ENCODE data around the gene APBA1. TPM values are rescaled to one million over a fixed set of nuclear protein-coding genes. Genes with fewer than 3 reads are reported as not detected.

The APBA1 gene
- total and polyA plus RNA-seq, 2 donors (not counting 3 experiments of a cell fraction or from before 2014, with no cell fraction given) = 6.1 to 11.3 TPM

GRCh38 chr9:69672596-69673310, 582 bp upstream of the APBA1 start:
- dilution Hi-C loops (cut with MboI; ENCODE audit: extremely low pct_ligation_motif_present, low sequenced_read_pairs) (no loop called here), intact Hi-C loops (cut with micrococcal nuclease) (loop anchor here (1.0 to 10.0 kb wide), 11 partner anchors 67 to 742 kb away; partner anchors contain the start of gene KLF9)
- H3K4me1 ChIP-seq (ENCODE audit: control insufficient read depth, extremely low read depth, insufficient read depth, low read length) = peaks cover 36% of the 10 kb centered on the region
- ChIA-PET POLR2A (interaction anchor here (0.6 to 0.8 kb wide), 2 partner anchors 171 to 672 kb away, joined by 3 to 4 read pairs; no protein-coding TSS in a partner anchor), CTCF (interaction anchor here (0.6 to 4.2 kb wide), 74 partner anchors 8 to 930 kb away, joined by 3 to 52 read pairs (median 4); partner anchors contain the start of gene PTAR1)
- no peaks in the 10 kb centered on the region for H3K36me3 ChIP-seq (ENCODE audit: control insufficient read depth in 2 of 2, extremely low read depth in 1 of 2, insufficient read depth in 2 of 2, low read length in 2 of 2)
- peak overlapping the region; percentile 49 to 69 (median 64) for H3K4me3 ChIP-seq (replicated peaks in 1 of 3; ENCODE audit: insufficient read depth in 1 of 3, low read depth in 1 of 3, low read length in 3 of 3)
- H3K9me1 ChIP-seq (replicated peaks; ENCODE audit: control insufficient read depth, extremely low read depth, insufficient read depth, low read length) = no peaks in the 10 kb centered on the region
- TF ChIP-seq JUN (IDR thresholded peaks at IDR 0.05; ENCODE audit: borderline replicate concordance, insufficient read depth, insufficient read length, low read depth) (no peak), CTCF (IDR thresholded peaks at IDR 0.05; ENCODE audit: extremely low read depth in 1 of 2, insufficient read depth in 1 of 2, low read depth in 1 of 2, low read length in 2 of 2) (peak; percentile 91 to 94)
- H3K27ac ChIP-seq (ENCODE audit: insufficient read depth, low read depth, low read length) = peak overlapping the region; percentile 30
- FAIRE-seq (peak; percentile 94), DNase-seq (ENCODE audit: low read depth, low spot score) (peak; percentile 83)
- H4K20me1 ChIP-seq (replicated peaks; ENCODE audit: control insufficient read depth, extremely low read depth, insufficient read depth, low read length) = no peaks in the 10 kb centered on the region
- H3K79me2 ChIP-seq (ENCODE audit: control insufficient read depth, insufficient read depth, low read length) = no peaks in the 10 kb centered on the region
- no peaks in the 10 kb centered on the region for H3K9me3 ChIP-seq (replicated peaks; ENCODE audit: control insufficient read depth, insufficient read depth, low read length)
- peak overlapping the region; percentile 97 for H2AFZ ChIP-seq (ENCODE audit: low read depth, low read length)
- H3K27me3 ChIP-seq (ENCODE audit: control insufficient read depth in 2 of 2, insufficient read depth in 2 of 2, low read length in 2 of 2) = peaks cover 17% of the 10 kb centered on the region in 2 experiments
- peak overlapping the region; percentile 46 for H3K9ac ChIP-seq (replicated peaks; ENCODE audit: extremely low read depth, insufficient read depth, low read length)
- H3K4me2 ChIP-seq (ENCODE audit: insufficient read depth, low read length) = peak overlapping the region; percentile 58
- BruUV-seq (replicated peaks) = no TSS peak

GRCh38 chr9:69671311-69671878, 776 bp downstream of the APBA1 start:
- dilution Hi-C loops (cut with MboI; ENCODE audit: extremely low pct_ligation_motif_present, low sequenced_read_pairs) = no loop called here
- intact Hi-C loops (cut with micrococcal nuclease) = loop anchor here (5.0 to 10.0 kb wide), 4 partner anchors 119 to 743 kb away; partner anchors contain the start of gene KLF9
- DNase-seq (ENCODE audit: low read depth, low spot score) (no peak), FAIRE-seq (no peak)
- ChIA-PET POLR2A (no interaction called here), CTCF (interaction anchor here (0.8 to 4.2 kb wide), 22 partner anchors 9 to 442 kb away, joined by 3 to 52 read pairs (median 8); partner anchors contain the start of gene PTAR1)
- H3K4me1 ChIP-seq (ENCODE audit: control insufficient read depth, extremely low read depth, insufficient read depth, low read length) = peaks cover 36% of the 10 kb centered on the region
- peak overlapping the region; percentile 37 for H3K9ac ChIP-seq (replicated peaks; ENCODE audit: extremely low read depth, insufficient read depth, low read length)
- H4K20me1 ChIP-seq (replicated peaks; ENCODE audit: control insufficient read depth, extremely low read depth, insufficient read depth, low read length) = no peaks in the 10 kb centered on the region
- H3K79me2 ChIP-seq (ENCODE audit: control insufficient read depth, insufficient read depth, low read length) = no peaks in the 10 kb centered on the region
- no TSS peak for BruUV-seq (replicated peaks)
- TF ChIP-seq EZH2 (IDR thresholded peaks at IDR 0.05; ENCODE audit: borderline replicate concordance, low read depth, low read length, severe bottlenecking) = peak; percentile 35
- TF ChIP-seq FOS (IDR thresholded peaks at IDR 0.05; ENCODE audit: borderline replicate concordance, insufficient read depth, low read length) = no peak
- H2AFZ ChIP-seq (ENCODE audit: low read depth, low read length) = peak overlapping the region; percentile 93
- no peak overlapping the region for H3K27ac ChIP-seq (ENCODE audit: insufficient read depth, low read depth, low read length)
- H3K27me3 ChIP-seq (ENCODE audit: control insufficient read depth in 2 of 2, insufficient read depth in 2 of 2, low read length in 2 of 2) = peaks cover 17 to 20% of the 10 kb centered on the region in 2 experiments
- H3K36me3 ChIP-seq (ENCODE audit: control insufficient read depth in 2 of 2, extremely low read depth in 1 of 2, insufficient read depth in 2 of 2, low read length in 2 of 2) = no peaks in the 10 kb centered on the region
- no peaks in the 10 kb centered on the region for H3K9me1 ChIP-seq (replicated peaks; ENCODE audit: control insufficient read depth, extremely low read depth, insufficient read depth, low read length)
- H3K4me3 ChIP-seq (replicated peaks in 1 of 3; ENCODE audit: insufficient read depth in 1 of 3, low read depth in 1 of 3, low read length in 3 of 3) = peak overlapping the region; percentile 46 to 60 (median 49)
- H3K9me3 ChIP-seq (replicated peaks; ENCODE audit: control insufficient read depth, insufficient read depth, low read length) = no peaks in the 10 kb centered on the region
- peak overlapping the region; percentile 78 for H3K4me2 ChIP-seq (ENCODE audit: insufficient read depth, low read length)
